OCI-LY7 (cell line): Measurements from ENCODE around the gene SERGEF. TPM values are rescaled to one million over a fixed set of nuclear protein-coding genes. Genes with fewer than 3 reads are reported as not detected.

Experiments used
- BruUV-seq: library from RNA; stranded (reverse); fragments of 400-500 nt; replicated peaks from 2 replicates; lab custom pipeline; 2021; lab: Mats Ljungman, UMichigan
- CTCF ChIA-PET: fragments of 300-600 bp; sonication (Branson Sonifier 250); formaldehyde crosslinking; loops from one replicate; lab custom pipeline; 2022; ENCODE audit warnings: antibody characterized with exemption; ENCODE audit not compliant: unreplicated experiment; lab: Charles Lee
- POLR2A ChIA-PET: fragments of 300-600 bp; sonication (Branson Sonifier 250); formaldehyde crosslinking; loops from one replicate; lab custom pipeline; 2022; ENCODE audit warnings: antibody characterized with exemption; lab: Charles Lee
- DNase-seq: peaks from one replicate; pipeline ENCODE4 v3.0.0-alpha.2; 2015; ENCODE audit warnings: low spot score
- H2AFZ ChIP-seq: fragments of 200-600 bp; sonication (generic), shearing (Covaris generic); 2 replicates; pipeline ENCODE4 v1.6.1; 2014; ENCODE audit warnings: mild to moderate bottlenecking, antibody characterized with exemption, low read length, moderate library complexity
- H3K27ac ChIP-seq: fragments of 200-600 bp; sonication (generic); 2 replicates; pipeline ENCODE4 v1.5.1; 2014; ENCODE audit warnings: mixed run types, low read depth, mild to moderate bottlenecking, moderate library complexity, low read length, inconsistent platforms; ENCODE audit not compliant: poor library complexity, severe bottlenecking
- H3K36me3 ChIP-seq: fragments of 200-600 bp; sonication (generic); 2 replicates; pipeline ENCODE4 v1.6.1; 2014; ENCODE audit warnings: mild to moderate bottlenecking, antibody characterized with exemption, low read length, moderate library complexity, mixed read lengths; ENCODE audit not compliant: insufficient read depth
- H3K4me1 ChIP-seq: fragments of 200-600 bp; sonication (generic); 2 replicates; pipeline ENCODE4 v1.5.1; 2014; ENCODE audit warnings: mild to moderate bottlenecking, low read length; ENCODE audit not compliant: insufficient read depth, poor library complexity, severe bottlenecking
- H3K4me2 ChIP-seq: fragments of 200-600 bp; sonication (generic); 2 replicates; pipeline ENCODE4 v1.6.1; 2014; ENCODE audit warnings: mild to moderate bottlenecking, low read length
- H3K4me3 ChIP-seq: fragments of 200-600 bp; sonication (generic); 2 replicates; pipeline ENCODE4 v1.5.1; 2014; ENCODE audit warnings: mild to moderate bottlenecking, low read depth, low read length; ENCODE audit not compliant: poor library complexity, severe bottlenecking
- H3K79me2 ChIP-seq: fragments of 200-600 bp; sonication (generic); 2 replicates; pipeline ENCODE4 v1.6.1; 2016; ENCODE audit warnings: low read depth, mild to moderate bottlenecking, low read length, moderate library complexity, mixed read lengths; ENCODE audit not compliant: insufficient read depth
- H3K9me2 ChIP-seq: fragments of 200-600 bp; sonication (generic); 2 replicates; pipeline ENCODE4 v1.6.1; 2016; ENCODE audit warnings: mild to moderate bottlenecking, low read length, mixed read lengths; ENCODE audit not compliant: insufficient read depth
- H3K9me3 ChIP-seq: fragments of 200-600 bp; sonication (generic); 2 replicates; pipeline ENCODE4 v1.6.1; 2014; ENCODE audit warnings: mild to moderate bottlenecking, mixed run types, low read length, mixed read lengths
- H4K20me1 ChIP-seq: fragments of 200-600 bp; sonication (generic); 2 replicates; pipeline ENCODE4 v1.6.1; 2014; ENCODE audit warnings: mild to moderate bottlenecking, antibody characterized with exemption, low read length, moderate library complexity, mixed read lengths; ENCODE audit not compliant: insufficient read depth
- CTCF ChIP-seq: fragments of 200-600 bp; sonication (generic); conservative IDR thresholded peaks from 2 replicates; pipeline ENCODE4 v1.5.1; 2014; ENCODE audit warnings: mild to moderate bottlenecking, antibody characterized with exemption, low read length, moderate library complexity, mixed read lengths
- EZH2phosphoT487 ChIP-seq: fragments of 200-600 bp; sonication (generic); IDR thresholded peaks from 2 replicates; pipeline ENCODE4 v1.6.1; 2018; ENCODE audit warnings: low read depth, borderline replicate concordance, mild to moderate bottlenecking, mixed run types, antibody characterized with exemption, low read length, moderate library complexity, mixed read lengths
- intact Hi-C: fragments of 100-400 bp; cut with micrococcal nuclease; formaldehyde crosslinking; loops from one replicate; pipeline ENCODE4 v1.10.0; 2022; ENCODE audit not compliant: unreplicated experiment
- total RNA-seq, 2 experiments: library from RNA; depleted of rRNA in 1 of 2; stranded (reverse); fragments of >200 nt in 1 of 2; shearing (Covaris generic) in 1 of 2; gene quantifications; 2 replicates each; pipeline ENCODE4 v1.2.3, GENCODE V29; 2014 to 2022

Gene SERGEF
- total RNA-seq, 2 experiments from 2014 or later = 35.4 to 42.2 TPM

- TF ChIP-seq EZH2phosphoT487 = no peak
- TF ChIP-seq CTCF = no peak
- no peaks in the 10 kb centered on the region for H3K79me2 ChIP-seq
- H3K9me3 ChIP-seq = no peaks in the 10 kb centered on the region
- ChIA-PET CTCF (no interaction called here), POLR2A (no interaction called here)
- no peaks in the 10 kb centered on the region for H3K9me2 ChIP-seq
- BruUV-seq = no TSS peak
- no peak overlapping the region for H3K4me3 ChIP-seq
- no peak overlapping the region for H3K27ac ChIP-seq
- H3K4me2 ChIP-seq = no peak overlapping the region
- H3K4me1 ChIP-seq = no peaks in the 10 kb centered on the region
- intact Hi-C loops = no loop called here
- DNase-seq = no peak
- no peaks in the 10 kb centered on the region for H4K20me1 ChIP-seq
- no peaks in the 10 kb centered on the region for H3K36me3 ChIP-seq
- no peak overlapping the region for H2AFZ ChIP-seq
Observed at GRCh38 chr11:17839450-17839849, 173.4 kb downstream of the SERGEF start.

- no peak overlapping the region for H3K27ac ChIP-seq
- intact Hi-C loops = no loop called here
- no peaks in the 10 kb centered on the region for H3K4me1 ChIP-seq
- no peak overlapping the region for H3K4me2 ChIP-seq
- TF ChIP-seq CTCF = no peak
- TF ChIP-seq EZH2phosphoT487 = no peak
- no peaks in the 10 kb centered on the region for H4K20me1 ChIP-seq
- H3K36me3 ChIP-seq = no peaks in the 10 kb centered on the region
- no peak overlapping the region for H3K4me3 ChIP-seq
- ChIA-PET CTCF (no interaction called here), POLR2A (no interaction called here)
- no peaks in the 10 kb centered on the region for H3K9me2 ChIP-seq
- H3K79me2 ChIP-seq = no peaks in the 10 kb centered on the region
- no peak overlapping the region for H2AFZ ChIP-seq
- DNase-seq = no peak
- H3K9me3 ChIP-seq = no peaks in the 10 kb centered on the region
- BruUV-seq = no TSS peak
Observed at GRCh38 chr11:17838102-17838501, 174.7 kb downstream of the SERGEF start.

GRCh38 chr11:17831883-17832282, 181.0 kb downstream of the SERGEF start:
- Histone ChIP-seq H3K27ac (no peak overlapping the region), H4K20me1 (no peaks in the 10 kb centered on the region), H3K79me2 (no peaks in the 10 kb centered on the region), H3K9me2 (no peaks in the 10 kb centered on the region), H3K36me3 (no peaks in the 10 kb centered on the region), H3K9me3 (no peaks in the 10 kb centered on the region), H3K4me3 (no peak overlapping the region), H3K4me1 (no peaks in the 10 kb centered on the region), H3K4me2 (no peak overlapping the region), H2AFZ (no peak overlapping the region)
- no TSS peak for BruUV-seq
- CTCF ChIA-PET = no interaction called here
- DNase-seq = no peak
- TF ChIP-seq EZH2phosphoT487 = no peak
- no peak for TF ChIP-seq CTCF
- intact Hi-C loops = no loop called here
- POLR2A ChIA-PET = interaction anchor here (0.6 kb wide), 1 partner anchor 22 kb away, joined by 4 read pairs; no protein-coding TSS in a partner anchor
